Measurements from ENCODE around the gene PANK4.

Gene PANK4

DNA sequence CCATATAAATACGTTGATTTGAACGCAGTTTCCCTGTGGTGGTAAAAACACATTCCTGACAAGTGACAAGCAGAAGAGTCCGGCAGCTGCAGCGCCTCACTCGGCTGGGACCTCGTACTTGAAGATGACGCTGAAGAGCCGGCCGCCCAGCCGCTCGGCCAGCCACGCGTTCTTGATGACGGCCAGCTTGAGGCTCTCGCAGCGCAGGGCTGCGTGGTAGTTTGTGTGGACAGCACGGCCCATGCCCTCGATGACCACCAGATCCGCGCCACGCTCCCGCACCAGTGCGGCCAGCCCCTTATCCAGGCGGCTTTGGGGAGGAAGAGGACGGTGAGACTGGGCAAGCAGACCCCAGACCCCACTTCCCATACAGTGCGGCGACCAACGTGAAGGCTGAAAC is 17.6 kb downstream of the PANK4 start:
- no peak for DNase-seq

GRCh38 chr1:2508180-2508579 is 18.2 kb downstream of the PANK4 start:
- no peak for DNase-seq

DNA sequence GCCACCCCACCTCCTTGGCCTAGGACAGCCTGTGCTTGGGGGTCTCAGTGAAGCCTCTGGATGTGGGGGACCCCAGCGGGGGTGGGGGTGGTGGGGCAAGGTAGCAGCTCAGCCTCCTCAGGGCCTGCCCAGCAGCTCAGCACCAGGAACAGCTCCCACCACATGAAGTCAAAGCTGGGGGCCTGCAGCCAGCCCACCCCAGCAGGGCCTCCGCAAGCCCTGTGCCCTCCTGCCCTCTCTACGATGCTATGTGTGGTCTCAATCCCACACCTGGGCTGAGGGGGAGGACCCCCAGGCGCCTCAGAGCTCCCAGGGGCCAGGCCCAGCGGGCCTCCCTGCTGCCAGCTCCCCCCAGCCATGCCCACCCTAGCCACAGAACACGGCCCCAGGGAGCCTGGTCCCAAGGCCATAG is 18.6 kb downstream of the PANK4 start:
- DNase-seq: no peak

- DNase-seq: no peak
Measured at GRCh38 chr1:2506901-2507565, 19.4 kb downstream of the PANK4 start.

DNA sequence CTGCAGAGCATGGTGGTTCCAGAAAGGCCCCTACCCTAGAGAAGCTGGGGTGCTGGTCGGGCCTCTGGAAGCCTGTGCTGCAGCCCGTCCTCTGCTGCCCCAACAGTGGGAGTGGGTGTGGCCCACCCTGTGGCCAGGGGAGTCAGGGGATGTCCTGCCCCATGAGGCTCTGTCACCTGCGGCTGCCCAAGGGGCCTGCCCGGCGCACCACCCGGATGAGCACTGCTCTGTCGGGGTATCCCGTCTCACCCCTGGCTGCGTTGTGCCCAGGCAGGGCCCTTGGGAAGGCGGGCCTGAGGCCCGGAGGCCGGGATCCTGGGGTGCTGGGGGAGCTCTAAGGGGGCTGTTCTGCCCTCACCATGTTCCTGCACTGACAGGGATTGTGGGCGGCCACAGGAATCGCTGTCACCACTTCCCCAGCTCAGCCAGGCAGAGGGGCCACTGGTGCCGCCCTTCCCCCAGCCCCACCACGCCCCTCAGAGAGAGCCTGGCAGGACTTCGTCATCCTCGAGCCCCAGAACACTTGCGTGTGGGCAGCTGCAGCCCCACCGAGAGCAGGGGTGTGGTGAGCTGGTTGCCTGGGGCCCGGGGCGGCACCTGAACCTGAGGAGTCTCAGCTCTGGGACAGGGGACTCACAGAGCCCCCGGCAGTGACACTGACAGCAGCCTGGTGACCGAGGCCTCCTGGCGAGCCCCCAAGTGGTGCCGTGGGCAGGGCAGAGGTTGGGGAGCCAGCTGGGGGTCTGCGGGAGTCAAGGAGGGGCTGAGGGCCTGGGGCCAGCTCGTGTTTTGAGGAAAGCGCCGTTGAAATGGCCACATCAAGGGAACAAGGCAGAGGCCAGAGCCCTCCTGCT is 20.2 kb downstream of the PANK4 start:
- no peak for DNase-seq

DNA sequence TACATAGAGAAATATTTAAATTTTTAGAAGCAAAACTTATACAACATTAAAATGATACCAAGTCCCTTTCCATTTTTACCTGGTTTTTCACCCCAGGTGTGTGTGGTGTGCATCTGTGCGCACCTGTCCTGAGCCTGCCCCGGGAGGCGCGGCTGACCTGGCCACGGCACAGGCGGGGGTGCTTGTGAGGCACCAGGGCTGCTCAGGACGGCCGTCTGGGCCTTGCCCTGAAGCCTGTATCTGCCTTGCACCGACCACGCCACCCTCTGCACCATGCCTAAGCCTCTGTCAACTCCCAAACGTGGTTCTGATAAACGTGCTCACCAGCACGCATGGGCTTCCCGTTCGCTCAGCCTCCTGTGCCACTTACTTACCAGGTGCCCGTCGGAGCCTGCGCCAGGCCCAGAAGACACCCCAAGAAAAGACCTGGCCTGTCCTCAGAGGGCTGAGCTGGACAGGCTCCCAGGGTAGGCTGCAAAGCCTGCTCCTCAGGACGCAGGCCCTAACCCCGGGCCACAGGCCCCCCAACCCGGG is 20.9 kb downstream of the PANK4 start:
- no peak for DNase-seq

DNA sequence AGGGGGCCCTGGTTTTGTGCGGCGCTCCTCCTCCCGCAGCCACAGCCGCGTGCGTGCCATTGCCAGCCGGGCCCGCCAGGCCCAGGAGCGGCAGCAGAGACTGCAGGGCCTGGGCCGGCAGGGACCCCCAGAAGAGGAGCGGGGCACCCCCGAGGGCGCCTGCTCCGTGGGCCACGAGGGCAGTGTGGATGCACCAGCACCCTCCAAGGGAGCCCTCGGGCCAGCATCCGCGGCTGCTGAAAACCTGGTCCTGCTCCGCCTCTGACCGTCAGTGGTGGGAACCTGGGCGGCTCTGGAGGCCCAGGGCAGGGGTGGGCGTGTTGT is 21.5 kb downstream of the PANK4 start:
- no peak for DNase-seq

DNA sequence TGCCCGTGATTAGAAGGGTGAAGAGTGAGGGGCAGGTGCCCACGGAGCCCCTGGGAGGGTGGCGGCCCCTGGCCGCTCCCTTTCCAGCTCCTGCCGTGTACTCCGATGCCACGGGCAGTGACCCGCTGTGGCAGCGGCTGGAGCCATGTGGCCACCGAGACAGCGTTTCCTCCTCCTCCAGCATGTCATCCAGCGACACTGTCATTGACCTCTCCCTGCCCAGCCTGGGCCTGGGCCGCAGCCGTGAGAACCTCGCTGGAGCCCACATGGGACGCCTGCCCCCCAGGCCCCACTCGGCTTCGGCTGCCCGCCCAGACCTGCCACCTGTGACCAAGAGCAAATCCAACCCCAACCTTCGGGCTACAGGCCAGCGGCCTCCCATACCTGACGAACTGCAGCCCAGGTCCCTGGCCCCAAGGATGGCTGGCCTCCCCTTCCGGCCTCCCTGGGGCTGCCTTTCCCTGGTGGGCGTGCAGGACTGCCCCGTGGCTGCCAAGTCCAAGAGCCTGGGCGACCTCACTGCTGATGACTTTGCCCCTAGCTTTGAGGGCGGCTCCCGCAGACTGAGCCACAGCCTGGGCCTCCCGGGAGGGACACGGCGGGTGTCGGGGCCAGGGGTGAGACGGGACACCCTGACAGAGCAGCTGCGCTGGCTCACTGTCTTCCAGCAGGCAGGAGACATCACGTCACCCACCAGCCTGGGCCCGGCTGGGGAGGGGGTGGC is 22.0 kb downstream of the PANK4 start:
- DNase-seq: no peak

DNA sequence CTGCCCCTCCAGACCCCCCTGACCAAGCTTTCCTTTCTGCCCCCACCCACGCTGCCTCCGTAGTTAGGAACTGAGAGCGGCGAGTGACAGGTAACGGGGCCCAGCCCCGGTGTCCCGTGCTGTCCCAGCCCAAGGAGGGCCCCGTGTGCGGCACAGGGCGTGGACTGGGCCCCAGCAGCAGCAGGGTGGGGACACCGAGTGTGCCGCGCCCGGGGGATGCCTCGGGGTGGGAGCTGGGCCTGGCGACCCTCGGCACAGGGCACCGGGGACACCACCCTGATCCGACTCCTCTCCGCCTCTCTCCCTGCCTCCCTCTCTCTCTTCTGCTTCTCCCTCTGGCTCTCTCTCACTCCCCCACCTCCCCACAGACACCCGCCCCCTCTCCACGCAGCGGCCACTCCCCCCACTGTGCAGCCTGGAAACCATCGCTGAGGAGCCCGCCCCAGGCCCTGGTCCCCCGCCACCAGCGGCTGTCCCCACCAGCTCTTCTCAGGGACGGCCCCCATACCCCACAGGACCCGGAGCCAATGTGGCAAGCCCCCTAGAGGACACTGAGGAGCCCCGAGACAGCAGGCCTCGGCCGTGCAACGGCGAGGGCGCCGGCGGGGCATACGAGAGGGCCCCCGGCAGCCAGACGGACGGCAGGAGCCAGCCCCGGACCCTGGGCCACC is 22.7 kb downstream of the PANK4 start:
- DNase-seq: no peak

DNA sequence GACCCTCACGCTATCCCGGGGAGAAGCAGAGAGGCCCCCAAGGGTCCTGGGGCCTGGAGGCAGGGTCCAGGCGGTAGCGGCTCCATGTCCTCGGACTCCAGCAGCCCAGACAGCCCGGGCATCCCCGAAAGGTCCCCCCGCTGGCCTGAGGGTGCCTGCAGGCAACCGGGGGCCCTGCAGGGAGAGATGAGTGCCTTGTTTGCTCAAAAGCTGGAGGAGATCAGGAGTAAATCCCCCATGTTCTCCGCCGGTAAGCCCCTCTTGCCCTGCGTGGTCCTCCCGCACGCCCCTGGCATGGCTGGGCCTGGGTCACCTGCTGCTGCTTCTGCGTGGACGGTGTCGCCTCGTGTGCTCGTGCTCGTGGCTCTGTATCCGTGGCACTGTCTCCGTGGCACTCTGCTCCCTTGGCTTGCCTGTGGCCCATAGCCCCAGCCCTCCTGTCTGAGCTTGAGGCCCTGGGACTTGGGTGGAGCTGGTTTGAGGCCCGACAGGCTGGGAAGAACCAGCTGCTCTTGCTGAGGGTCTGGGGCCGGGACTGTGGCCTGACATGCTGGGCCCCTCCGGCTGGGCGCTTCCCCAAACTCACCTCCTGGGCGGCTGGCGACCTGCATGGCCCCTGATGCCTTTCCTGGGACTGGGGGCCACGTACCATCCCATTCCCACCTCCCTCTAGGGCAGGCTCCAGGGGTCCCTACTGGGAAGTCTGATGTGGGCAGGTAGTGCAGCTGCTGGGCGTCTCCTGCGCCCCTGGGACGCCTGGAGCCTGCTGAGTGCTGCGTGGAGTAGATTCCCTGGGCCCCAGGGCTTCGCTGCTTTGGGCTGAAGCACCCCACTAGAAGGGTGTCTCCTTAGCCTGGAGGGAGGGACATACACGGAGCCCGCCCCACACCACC is 23.5 kb downstream of the PANK4 start:
- DNase-seq: no peak

DNA sequence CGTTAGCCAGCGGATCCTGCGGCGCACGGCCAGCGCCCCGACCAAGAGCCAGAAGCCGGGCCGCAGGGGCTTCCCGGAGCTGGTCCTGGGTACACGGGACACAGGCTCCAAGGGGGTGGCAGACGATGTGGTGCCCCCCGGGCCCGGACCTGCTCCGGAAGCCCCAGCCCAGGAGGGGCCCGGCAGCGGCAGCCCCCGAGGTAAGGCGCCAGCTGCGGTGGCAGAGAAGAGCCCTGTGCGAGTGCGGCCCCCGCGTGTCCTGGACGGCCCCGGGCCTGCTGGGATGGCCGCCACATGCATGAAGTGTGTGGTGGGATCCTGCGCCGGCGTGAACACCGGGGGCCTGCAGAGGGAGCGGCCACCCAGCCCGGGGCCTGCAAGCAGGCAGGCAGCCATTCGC is 24.2 kb downstream of the PANK4 start:
- no peak for DNase-seq

DNA sequence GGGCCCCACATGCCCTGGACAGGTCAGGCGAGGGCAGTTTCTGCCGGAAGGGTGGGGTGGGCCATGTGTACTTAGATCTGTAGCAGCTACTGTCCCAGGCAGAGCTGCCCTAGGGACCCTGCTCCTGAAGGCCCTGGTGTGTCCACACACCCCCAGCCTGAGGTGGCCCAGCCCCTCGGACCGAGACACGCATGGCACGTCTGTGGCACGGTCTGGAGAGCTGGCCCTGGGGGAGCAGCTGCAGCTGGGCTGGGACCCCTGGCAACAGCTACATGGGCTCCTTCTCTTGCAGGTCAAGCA is 24.6 kb downstream of the PANK4 start:
- DNase-seq: no peak

DNA sequence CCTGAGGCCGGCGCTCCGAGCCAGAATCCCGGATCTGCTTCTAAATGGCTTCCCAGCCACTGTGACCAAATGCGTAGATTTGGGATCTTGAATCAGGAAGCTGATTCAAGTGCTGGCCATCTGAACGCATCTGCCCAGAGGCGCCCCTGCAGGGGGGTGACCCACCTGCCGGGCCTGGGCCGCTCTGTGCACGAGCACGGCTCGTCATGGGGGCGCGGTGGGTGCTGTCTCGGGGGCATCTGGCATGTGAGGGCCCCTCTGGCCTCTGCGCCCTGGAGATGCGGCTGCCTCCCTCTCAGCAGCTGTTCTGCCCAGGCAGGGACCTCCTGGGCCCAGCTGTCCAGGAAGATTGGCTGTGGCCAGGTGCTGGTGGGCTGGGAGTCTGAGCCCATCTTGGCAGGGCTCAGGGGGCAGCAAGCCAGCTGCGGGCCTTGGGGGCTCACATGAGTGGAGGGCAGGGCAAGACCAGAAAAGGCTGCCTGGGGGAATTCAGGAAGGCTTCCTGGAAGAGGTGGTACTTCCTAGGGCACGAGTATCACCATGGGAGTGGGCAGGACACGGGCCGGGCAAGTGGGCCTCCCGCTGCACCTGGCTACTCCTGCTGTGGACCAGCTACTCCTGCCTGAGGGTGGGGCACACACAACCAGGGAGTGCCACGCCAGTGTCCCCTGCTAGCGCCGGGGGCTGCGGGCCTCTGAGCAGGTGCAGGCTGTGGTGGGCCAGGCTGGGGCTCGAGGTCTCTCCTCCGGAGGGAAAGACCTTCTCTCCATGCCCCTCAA is 25.2 kb downstream of the PANK4 start:
- DNase-seq: no peak

- DNase-seq: no peak
Measured at GRCh38 chr1:2499986-2500596, 26.3 kb downstream of the PANK4 start.

GRCh38 chr1:2499260-2499659 is 27.1 kb downstream of the PANK4 start:
- DNase-seq: no peak

DNA sequence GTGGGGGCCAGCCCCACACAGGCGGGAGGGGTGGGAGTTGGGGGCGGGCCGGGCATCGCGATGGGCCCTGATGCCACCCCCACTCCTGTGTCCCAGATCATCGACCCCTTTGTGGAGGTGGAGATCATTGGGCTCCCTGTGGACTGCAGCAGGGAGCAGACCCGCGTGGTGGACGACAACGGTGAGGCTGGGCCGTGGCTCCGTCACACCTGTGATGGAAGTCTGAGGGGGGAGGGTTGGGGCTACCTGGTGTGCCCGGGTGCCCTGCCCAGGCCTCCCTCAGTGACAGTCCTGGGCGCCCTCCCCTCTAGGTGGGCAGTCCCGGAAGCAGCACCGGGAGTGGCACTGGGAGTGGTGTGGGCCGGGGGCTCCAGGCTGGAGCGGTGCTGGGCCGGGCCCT is 27.7 kb downstream of the PANK4 start:
- DNase-seq: no peak

- no peak for DNase-seq
Measured at GRCh38 chr1:2497891-2498290, 28.5 kb downstream of the PANK4 start.

GRCh38 chr1:2496746-2497145 is 29.6 kb downstream of the PANK4 start:
- DNase-seq: no peak

- DNase-seq: no peak
Measured at GRCh38 chr1:2496087-2496622, 30.2 kb downstream of the PANK4 start.

DNA sequence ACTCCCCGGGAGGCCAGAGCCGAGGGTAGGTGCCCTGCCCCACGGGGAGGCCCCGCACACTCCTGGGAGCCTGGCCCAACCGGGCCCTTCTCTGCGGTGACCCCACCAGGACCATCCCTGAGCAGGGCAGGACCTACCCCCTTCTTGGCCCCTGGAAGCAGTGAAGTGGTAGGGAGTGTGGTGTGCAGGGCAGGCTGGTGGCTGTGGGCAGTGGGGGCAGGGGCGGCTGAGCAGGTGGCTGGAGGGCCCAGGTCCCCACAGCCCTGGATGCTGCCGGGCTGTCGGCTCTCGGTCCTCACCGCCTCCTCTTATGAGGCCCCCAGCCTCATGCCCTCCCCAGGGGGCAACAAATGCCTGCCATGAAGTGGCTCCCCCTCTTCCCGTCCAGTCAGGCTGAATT is 30.9 kb downstream of the PANK4 start:
- DNase-seq: no peak

- no peak for DNase-seq
Measured at GRCh38 chr1:2495026-2495425, 31.4 kb downstream of the PANK4 start.

Data from GDM1 (cell line).